Measurements from ENCODE around the gene BEAN1. TPM values are rescaled to one million over a fixed set of nuclear protein-coding genes. Genes with fewer than 3 reads are reported as not detected.

Gene BEAN1
- total and polyA plus RNA-seq, 7 donors = 0.35 to 0.41 TPM; not detected in 5

- peak; percentile 58 for DNase-seq
- Histone ChIP-seq H3K9me3 (no peaks in the 10 kb centered on the region), H3K4me1 (peaks cover 0 to 21% (median 17%) of the 10 kb centered on the region in 4 donors), H3K27me3 (peaks cover 26 to 68% (median 47%) of the 10 kb centered on the region in 3 donors), H3K27ac (no peak overlapping the region), H3K36me3 (no peaks in the 10 kb centered on the region), H3K4me3 (peak overlapping the region in 3 of 4 donors; percentile 17 to 41 (median 40))
- TF ChIP-seq POLR2AphosphoS5 (IDR thresholded peaks at IDR 0.05) = no peak
- TF ChIP-seq CTCF (IDR thresholded peaks at IDR 0.05) = no peak
- TF ChIP-seq POLR2A (IDR thresholded peaks at IDR 0.05) = no peak
- no peak for TF ChIP-seq EP300 (IDR thresholded peaks at IDR 0.05)
- 6 to 10% methylated on average over 56 of the region's 56 CpGs for WGBS, 2 donors
- intact Hi-C loops (cut with DNase I) = no loop called here
Observed at GRCh38 chr16:66426112-66427035, 721 bp upstream of the BEAN1 start.

- peaks cover 26 to 74% (median 47%) of the 10 kb centered on the region in 3 donors for H3K27me3 ChIP-seq
- no peak for TF ChIP-seq POLR2A (IDR thresholded peaks at IDR 0.05)
- TF ChIP-seq EP300 (IDR thresholded peaks at IDR 0.05) = no peak
- no peak for TF ChIP-seq CTCF (IDR thresholded peaks at IDR 0.05)
- no peak for TF ChIP-seq POLR2AphosphoS5 (IDR thresholded peaks at IDR 0.05)
- peak overlapping the region in 3 of 4 donors; percentile 38 to 57 (median 52) for H3K4me3 ChIP-seq
- no peak overlapping the region for H3K27ac ChIP-seq
- no peaks in the 10 kb centered on the region for H3K9me3 ChIP-seq
- intact Hi-C loops (cut with DNase I) = no loop called here
- WGBS, 2 donors = 4 to 5% methylated on average over 40 of the region's 40 CpGs
- peaks cover 0 to 21% (median 17%) of the 10 kb centered on the region in 4 donors for H3K4me1 ChIP-seq
- no peaks in the 10 kb centered on the region for H3K36me3 ChIP-seq
- no peak for DNase-seq
Observed at GRCh38 chr16:66427871-66428681, 981 bp downstream of the BEAN1 start.

GRCh38 chr16:66428682-66429251 is 1.7 kb downstream of the BEAN1 start:
- H3K4me1 ChIP-seq = peaks cover 0 to 21% (median 17%) of the 10 kb centered on the region in 4 donors
- intact Hi-C loops (cut with DNase I) = no loop called here
- no peak overlapping the region for H3K27ac ChIP-seq
- H3K27me3 ChIP-seq = peaks cover 26 to 71% (median 47%) of the 10 kb centered on the region in 3 donors
- TF ChIP-seq CTCF (IDR thresholded peaks at IDR 0.05) (no peak), POLR2A (IDR thresholded peaks at IDR 0.05) (no peak), POLR2AphosphoS5 (IDR thresholded peaks at IDR 0.05) (no peak), EP300 (IDR thresholded peaks at IDR 0.05) (no peak)
- WGBS, 2 donors = 22 to 28% methylated on average over 11 of the region's 11 CpGs
- no peaks in the 10 kb centered on the region for H3K9me3 ChIP-seq
- H3K4me3 ChIP-seq = no peak overlapping the region
- DNase-seq = no peak
- H3K36me3 ChIP-seq = no peaks in the 10 kb centered on the region

GRCh38 chr16:66429290-66429962 is 2.3 kb downstream of the BEAN1 start:
- DNase-seq = no peak
- no peak overlapping the region for H3K4me3 ChIP-seq
- H3K27ac ChIP-seq = no peak overlapping the region

More at GRCh38 chr16:66429290-66429962, 2.3 kb downstream of the BEAN1 start:
- Histone ChIP-seq H3K9me3 (no peaks in the 10 kb centered on the region), H3K27me3 (peaks cover 26 to 66% (median 47%) of the 10 kb centered on the region in 3 donors), H3K36me3 (no peaks in the 10 kb centered on the region), H3K4me1 (peaks cover 0 to 21% (median 17%) of the 10 kb centered on the region in 4 donors)
- TF ChIP-seq EP300 (IDR thresholded peaks at IDR 0.05) (no peak), POLR2AphosphoS5 (IDR thresholded peaks at IDR 0.05) (no peak)
- intact Hi-C loops (cut with DNase I) = no loop called here
- WGBS, 2 donors = 31 to 53% methylated on average over 9 of the region's 9 CpGs
